ENCODE results near the gene MARCHF4.

DNA sequence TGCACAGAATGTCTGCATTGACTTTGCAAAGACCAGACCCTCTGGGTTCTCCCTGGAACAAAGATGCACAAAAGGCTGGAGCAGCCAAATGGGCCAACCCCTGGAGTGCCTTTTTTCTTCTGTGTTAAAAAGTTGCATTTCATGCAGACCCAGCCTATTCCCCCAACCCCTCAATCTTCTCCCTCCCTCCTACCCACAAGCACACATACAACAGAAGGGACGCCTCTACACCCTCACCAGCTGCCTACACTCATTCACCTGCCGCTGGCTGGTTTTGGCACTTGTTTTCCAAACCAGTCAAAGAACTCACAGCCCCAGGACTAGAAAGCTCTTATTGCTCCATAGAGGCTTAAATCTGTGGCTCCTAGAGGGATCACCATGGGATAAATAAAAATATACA, 16.6 kb downstream of the MARCHF4 start:
- TF ChIP-seq, protein P1, sequence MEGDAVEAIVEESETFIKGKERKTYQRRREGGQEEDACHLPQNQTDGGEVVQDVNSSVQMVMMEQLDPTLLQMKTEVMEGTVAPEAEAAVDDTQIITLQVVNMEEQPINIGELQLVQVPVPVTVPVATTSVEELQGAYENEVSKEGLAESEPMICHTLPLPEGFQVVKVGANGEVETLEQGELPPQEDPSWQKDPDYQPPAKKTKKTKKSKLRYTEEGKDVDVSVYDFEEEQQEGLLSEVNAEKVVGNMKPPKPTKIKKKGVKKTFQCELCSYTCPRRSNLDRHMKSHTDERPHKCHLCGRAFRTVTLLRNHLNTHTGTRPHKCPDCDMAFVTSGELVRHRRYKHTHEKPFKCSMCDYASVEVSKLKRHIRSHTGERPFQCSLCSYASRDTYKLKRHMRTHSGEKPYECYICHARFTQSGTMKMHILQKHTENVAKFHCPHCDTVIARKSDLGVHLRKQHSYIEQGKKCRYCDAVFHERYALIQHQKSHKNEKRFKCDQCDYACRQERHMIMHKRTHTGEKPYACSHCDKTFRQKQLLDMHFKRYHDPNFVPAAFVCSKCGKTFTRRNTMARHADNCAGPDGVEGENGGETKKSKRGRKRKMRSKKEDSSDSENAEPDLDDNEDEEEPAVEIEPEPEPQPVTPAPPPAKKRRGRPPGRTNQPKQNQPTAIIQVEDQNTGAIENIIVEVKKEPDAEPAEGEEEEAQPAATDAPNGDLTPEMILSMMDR (IDR thresholded peaks at IDR 0.05; ENCODE audit: low read depth, low read length, missing input control) = no peak
- TF ChIP-seq, protein P2, sequence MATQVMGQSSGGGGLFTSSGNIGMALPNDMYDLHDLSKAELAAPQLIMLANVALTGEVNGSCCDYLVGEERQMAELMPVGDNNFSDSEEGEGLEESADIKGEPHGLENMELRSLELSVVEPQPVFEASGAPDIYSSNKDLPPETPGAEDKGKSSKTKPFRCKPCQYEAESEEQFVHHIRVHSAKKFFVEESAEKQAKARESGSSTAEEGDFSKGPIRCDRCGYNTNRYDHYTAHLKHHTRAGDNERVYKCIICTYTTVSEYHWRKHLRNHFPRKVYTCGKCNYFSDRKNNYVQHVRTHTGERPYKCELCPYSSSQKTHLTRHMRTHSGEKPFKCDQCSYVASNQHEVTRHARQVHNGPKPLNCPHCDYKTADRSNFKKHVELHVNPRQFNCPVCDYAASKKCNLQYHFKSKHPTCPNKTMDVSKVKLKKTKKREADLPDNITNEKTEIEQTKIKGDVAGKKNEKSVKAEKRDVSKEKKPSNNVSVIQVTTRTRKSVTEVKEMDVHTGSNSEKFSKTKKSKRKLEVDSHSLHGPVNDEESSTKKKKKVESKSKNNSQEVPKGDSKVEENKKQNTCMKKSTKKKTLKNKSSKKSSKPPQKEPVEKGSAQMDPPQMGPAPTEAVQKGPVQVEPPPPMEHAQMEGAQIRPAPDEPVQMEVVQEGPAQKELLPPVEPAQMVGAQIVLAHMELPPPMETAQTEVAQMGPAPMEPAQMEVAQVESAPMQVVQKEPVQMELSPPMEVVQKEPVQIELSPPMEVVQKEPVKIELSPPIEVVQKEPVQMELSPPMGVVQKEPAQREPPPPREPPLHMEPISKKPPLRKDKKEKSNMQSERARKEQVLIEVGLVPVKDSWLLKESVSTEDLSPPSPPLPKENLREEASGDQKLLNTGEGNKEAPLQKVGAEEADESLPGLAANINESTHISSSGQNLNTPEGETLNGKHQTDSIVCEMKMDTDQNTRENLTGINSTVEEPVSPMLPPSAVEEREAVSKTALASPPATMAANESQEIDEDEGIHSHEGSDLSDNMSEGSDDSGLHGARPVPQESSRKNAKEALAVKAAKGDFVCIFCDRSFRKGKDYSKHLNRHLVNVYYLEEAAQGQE (IDR thresholded peaks at IDR 0.05) = no peak
- TF ChIP-seq YY1 (IDR thresholded peaks at IDR 0.05) (no peak), RAD21 (IDR thresholded peaks at IDR 0.05) (no peak), EGR1 (IDR thresholded peaks at IDR 0.05; ENCODE audit: low read depth in 2 of 2) (no peak), GABPA (IDR thresholded peaks at IDR 0.05 in 1 of 2, conservative IDR thresholded peaks at IDR 0.05 in 1 of 2) (no peak), HNF4G (IDR thresholded peaks at IDR 0.05) (no peak), JUND (IDR thresholded peaks at IDR 0.05) (no peak), SP1 (IDR thresholded peaks at IDR 0.05) (no peak), RXRA (IDR thresholded peaks at IDR 0.05) (no peak), HNF4A (conservative IDR thresholded peaks at IDR 0.05) (no peak)
- TF ChIP-seq, protein P3, sequence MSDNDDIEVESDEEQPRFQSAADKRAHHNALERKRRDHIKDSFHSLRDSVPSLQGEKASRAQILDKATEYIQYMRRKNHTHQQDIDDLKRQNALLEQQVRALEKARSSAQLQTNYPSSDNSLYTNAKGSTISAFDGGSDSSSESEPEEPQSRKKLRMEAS (IDR thresholded peaks at IDR 0.05) = no peak
- TF ChIP-seq, protein P4, sequence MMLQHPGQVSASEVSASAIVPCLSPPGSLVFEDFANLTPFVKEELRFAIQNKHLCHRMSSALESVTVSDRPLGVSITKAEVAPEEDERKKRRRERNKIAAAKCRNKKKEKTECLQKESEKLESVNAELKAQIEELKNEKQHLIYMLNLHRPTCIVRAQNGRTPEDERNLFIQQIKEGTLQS (IDR thresholded peaks at IDR 0.05) = no peak

All from liver (tissue), 3 donors.